HepG2 (cell line): Measurements from ENCODE around the gene SBNO2. TPM values are rescaled to one million over a fixed set of nuclear protein-coding genes. Genes with fewer than 3 reads are reported as not detected.

Experiments
- BCLAF1 ChIP-seq: fragments of 450-650 bp; IDR thresholded peaks from 2 replicates; pipeline ENCODE4 v1.6.1; 2017; ENCODE audit warnings: mild to moderate bottlenecking
- CHCHD3 ChIP-seq: sonication (generic); formaldehyde crosslinking; IDR thresholded peaks from 2 replicates; pipeline ENCODE4 v1.8.0; 2022; ENCODE audit warnings: mild to moderate bottlenecking, missing genetic modification reagents, moderate library complexity
- ERF ChIP-seq: IDR thresholded peaks from 2 replicates; pipeline ENCODE4 v1.6.1; 2018; ENCODE audit warnings: missing biosample characterization, missing genetic modification reagents
- GATAD1 ChIP-seq: IDR thresholded peaks from 2 replicates; pipeline ENCODE4 v1.6.1; 2016; ENCODE audit warnings: missing genetic modification reagents, missing compliant biosample characterization
- HOXA3 ChIP-seq: sonication (generic); formaldehyde crosslinking; IDR thresholded peaks from 2 replicates; pipeline ENCODE4 v1.5.0; 2020; ENCODE audit warnings: missing genetic modification reagents
- NR2F2 ChIP-seq: IDR thresholded peaks from 2 replicates; pipeline ENCODE4 v1.6.1; 2012; ENCODE audit warnings: low read depth, inconsistent platforms, borderline replicate concordance
- PRPF4 ChIP-seq: fragments of 200-400 bp; formaldehyde crosslinking; IDR thresholded peaks from 2 replicates; pipeline ENCODE4 v1.6.1; 2016; ENCODE audit warnings: low read length, low read depth; ENCODE audit not compliant: poor library complexity, severe bottlenecking
- RXRA ChIP-seq: sonication (generic); formaldehyde crosslinking; IDR thresholded peaks from 2 replicates; pipeline ENCODE4 v1.5.1; 2020; ENCODE audit warnings: missing genetic modification reagents
- SAP130 ChIP-seq: IDR thresholded peaks from 2 replicates; pipeline ENCODE4 v1.6.1; 2016; ENCODE audit warnings: low read depth
- SIN3A ChIP-seq: IDR thresholded peaks from 2 replicates; pipeline ENCODE4 v1.6.1; 2011; ENCODE audit warnings: low read depth, mild to moderate bottlenecking, control low read depth, low read length, borderline replicate concordance
- SNAI1 ChIP-seq: sonication (generic); formaldehyde crosslinking; IDR thresholded peaks from 2 replicates; pipeline ENCODE4 v1.5.0; 2020; ENCODE audit warnings: mild to moderate bottlenecking, missing genetic modification reagents, borderline replicate concordance
- USF2 ChIP-seq, 2 experiments: sonication (generic) in 1 of 2; formaldehyde crosslinking in 1 of 2; IDR thresholded peaks; 2 replicates each; pipeline versions ENCODE4 v1.5.1 to v1.6.1; 2011 to 2020; ENCODE audit warnings: borderline replicate concordance in 1 of 2, low read depth in 1 of 2, low read length in 1 of 2, mild to moderate bottlenecking in 1 of 2, missing genetic modification reagents in 1 of 2, moderate library complexity in 1 of 2
- WIZ ChIP-seq: sonication (generic); formaldehyde crosslinking; IDR thresholded peaks from 2 replicates; pipeline ENCODE4 v1.5.1; 2020; ENCODE audit warnings: mild to moderate bottlenecking, missing genetic modification reagents
- ZBTB49 ChIP-seq: sonication (generic); formaldehyde crosslinking; IDR thresholded peaks from 2 replicates; pipeline ENCODE4 v1.4.0; 2020; ENCODE audit warnings: missing genetic modification reagents, borderline replicate concordance
- ZMYM2 ChIP-seq: sonication (generic); formaldehyde crosslinking; IDR thresholded peaks from 2 replicates; pipeline ENCODE4 v1.8.0; 2022; ENCODE audit warnings: mild to moderate bottlenecking, missing genetic modification reagents
- ZNF121 ChIP-seq: sonication (generic); formaldehyde crosslinking; IDR thresholded peaks from 2 replicates; pipeline ENCODE4 v1.5.0; 2020; ENCODE audit warnings: mild to moderate bottlenecking, missing genetic modification reagents
- ZNF256 ChIP-seq: sonication (generic); formaldehyde crosslinking; conservative IDR thresholded peaks from 2 replicates; pipeline ENCODE4 v1.4.0; 2020; ENCODE audit warnings: missing genetic modification reagents
- ZNF263 ChIP-seq: sonication (generic); formaldehyde crosslinking; IDR thresholded peaks from 2 replicates; pipeline ENCODE4 v1.4.0; 2020; ENCODE audit warnings: missing genetic modification reagents
- ZNF30 ChIP-seq: sonication (generic); formaldehyde crosslinking; IDR thresholded peaks from 2 replicates; pipeline ENCODE4 v1.5.0; 2020; ENCODE audit warnings: mild to moderate bottlenecking, missing genetic modification reagents
- ZNF333 ChIP-seq: sonication (generic); formaldehyde crosslinking; IDR thresholded peaks from 2 replicates; pipeline ENCODE4 v1.4.0; 2020; ENCODE audit warnings: mild to moderate bottlenecking, missing genetic modification reagents, borderline replicate concordance
- ZNF33B ChIP-seq: sonication (generic); formaldehyde crosslinking; IDR thresholded peaks from 2 replicates; pipeline ENCODE4 v1.5.1; 2020; ENCODE audit warnings: mild to moderate bottlenecking, missing genetic modification reagents
- polyA plus RNA-seq, 8 experiments: library from polyadenylated mRNA; depleted of rRNA in 3 of 8; stranded (reverse) in 7 of 8; unstranded in 1 of 8; fragments of >200 nt; fragmentation: Illumina TruSeq in 4 of 8; extraction: Trizol in 4 of 8; gene quantifications; 2 replicates each; pipeline versions ENCODE4 v1.2.1 to v1.2.3, GENCODE V29; 2011 to 2016; ENCODE audit warnings: low read depth in 4 of 8, missing spikeins in 1 of 8, mixed read lengths in 1 of 8; ENCODE audit not compliant: insufficient read depth in 1 of 8
- total RNA-seq, 5 experiments: library from RNA; depleted of rRNA; stranded (reverse); fragments of >200 nt; fragmentation: Illumina TruSeq; extraction: Trizol; gene quantifications; 2 replicates each; pipeline ENCODE4 v1.2.3, GENCODE V29; 2016; ENCODE audit warnings: low read depth in 1 of 5
- TF ChIP-seq, protein P1 (sequence below): sonication (generic); formaldehyde crosslinking; IDR thresholded peaks from 2 replicates; pipeline ENCODE4 v1.5.1; 2020; ENCODE audit warnings: missing genetic modification reagents, mild to moderate bottlenecking, borderline replicate concordance

SBNO2 gene
- total and polyA plus RNA-seq, 2 of the 13 experiments (the other 11 are each of a cell fraction or from before 2014, with no cell fraction given): 8.6 to 10.4 TPM

GRCh38 chr19:1097810-1098176 lies 76.3 kb downstream of the SBNO2 start (continued):
- TF ChIP-seq, protein P1, sequence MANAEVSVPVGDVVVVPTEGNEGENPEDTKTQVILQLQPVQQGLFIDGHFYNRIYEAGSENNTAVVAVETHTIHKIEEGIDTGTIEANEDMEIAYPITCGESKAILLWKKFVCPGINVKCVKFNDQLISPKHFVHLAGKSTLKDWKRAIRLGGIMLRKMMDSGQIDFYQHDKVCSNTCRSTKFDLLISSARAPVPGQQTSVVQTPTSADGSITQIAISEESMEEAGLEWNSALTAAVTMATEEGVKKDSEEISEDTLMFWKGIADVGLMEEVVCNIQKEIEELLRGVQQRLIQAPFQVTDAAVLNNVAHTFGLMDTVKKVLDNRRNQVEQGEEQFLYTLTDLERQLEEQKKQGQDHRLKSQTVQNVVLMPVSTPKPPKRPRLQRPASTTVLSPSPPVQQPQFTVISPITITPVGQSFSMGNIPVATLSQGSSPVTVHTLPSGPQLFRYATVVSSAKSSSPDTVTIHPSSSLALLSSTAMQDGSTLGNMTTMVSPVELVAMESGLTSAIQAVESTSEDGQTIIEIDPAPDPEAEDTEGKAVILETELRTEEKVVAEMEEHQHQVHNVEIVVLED (CRISPR knock-in tag): no peak
- no peak for TF ChIP-seq CHCHD3 (CRISPR knock-in tag)
- peak; percentile 81 for TF ChIP-seq RXRA (CRISPR knock-in tag)
- TF ChIP-seq ZNF33B: no peak
- 0 out of 2 replicates have a peak, but pooled peaks have one; percentile 46 for TF ChIP-seq HOXA3 (CRISPR knock-in tag)
- 0 out of 2 replicates have a peak, but pooled peaks have one; percentile 8 for TF ChIP-seq WIZ (CRISPR knock-in tag)
- TF ChIP-seq SIN3A: 0 out of 2 replicates have a peak, but pooled peaks have one; percentile 36
- no peak for TF ChIP-seq ZBTB49 (CRISPR knock-in tag)
- TF ChIP-seq SNAI1 (CRISPR knock-in tag): 0 out of 2 replicates have a peak, but pooled peaks have one; percentile 22
- no peak for TF ChIP-seq USF2 (IDR thresholded peaks at IDR 0.05; ENCODE audit: low read depth, low read length)
- no peak for TF ChIP-seq USF2 (CRISPR knock-in tag; IDR thresholded peaks at IDR 0.05; ENCODE audit: borderline replicate concordance)
- TF ChIP-seq ZNF121: peak; percentile 99
- no peak for TF ChIP-seq GATAD1
- TF ChIP-seq ZNF263 (CRISPR knock-in tag): peak; percentile 77
- no peak for TF ChIP-seq BCLAF1
- no peak for TF ChIP-seq PRPF4
- no peak for TF ChIP-seq ZNF30
- no peak for TF ChIP-seq ERF (CRISPR knock-in tag)
- TF ChIP-seq NR2F2: peak; percentile 70; the same call in 1 of the 2 replicates
- no peak for TF ChIP-seq ZNF256
- peak; percentile 44; the same call in 1 of the 2 replicates for TF ChIP-seq SAP130 (CRISPR knock-in tag)
- peak; percentile 38 for TF ChIP-seq ZMYM2 (CRISPR knock-in tag)
- 0 out of 2 replicates have a peak, but pooled peaks have one; percentile 62 for TF ChIP-seq ZNF333 (CRISPR knock-in tag)
